ENCODE results near the gene E2F2. TPM values are rescaled to one million over a fixed set of nuclear protein-coding genes. Genes with fewer than 3 reads are reported as not detected.

E2F2 gene
- total RNA-seq, 4 donors from 2014 or later: 0.40 TPM; not detected in 3

DNA sequence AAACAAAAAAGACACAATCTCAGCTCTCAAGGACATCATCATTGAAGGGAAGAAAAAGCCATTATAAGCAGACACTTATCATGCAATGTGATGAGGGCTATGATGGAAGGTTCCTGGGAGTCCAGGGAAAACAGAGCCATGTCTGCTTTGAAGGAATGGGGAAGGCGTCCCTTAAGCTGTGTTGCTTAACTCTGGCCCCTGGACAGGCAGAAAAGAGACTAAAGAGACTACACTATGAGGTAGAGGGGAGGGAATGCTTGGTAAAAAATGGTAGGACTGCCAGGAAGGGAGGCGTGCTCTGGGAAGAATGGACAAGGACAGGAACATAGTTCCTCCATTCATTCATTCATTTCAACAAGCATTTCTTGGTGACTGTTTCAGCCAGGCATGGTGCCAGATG, 68.3 kb downstream of the E2F2 start:
- in situ Hi-C loops (cut with MboI; ENCODE audit: low sequenced_read_pairs in 4 of 4): no loop called here
- no peak overlapping the region for H3K4me3 ChIP-seq
- TF ChIP-seq, protein P1, sequence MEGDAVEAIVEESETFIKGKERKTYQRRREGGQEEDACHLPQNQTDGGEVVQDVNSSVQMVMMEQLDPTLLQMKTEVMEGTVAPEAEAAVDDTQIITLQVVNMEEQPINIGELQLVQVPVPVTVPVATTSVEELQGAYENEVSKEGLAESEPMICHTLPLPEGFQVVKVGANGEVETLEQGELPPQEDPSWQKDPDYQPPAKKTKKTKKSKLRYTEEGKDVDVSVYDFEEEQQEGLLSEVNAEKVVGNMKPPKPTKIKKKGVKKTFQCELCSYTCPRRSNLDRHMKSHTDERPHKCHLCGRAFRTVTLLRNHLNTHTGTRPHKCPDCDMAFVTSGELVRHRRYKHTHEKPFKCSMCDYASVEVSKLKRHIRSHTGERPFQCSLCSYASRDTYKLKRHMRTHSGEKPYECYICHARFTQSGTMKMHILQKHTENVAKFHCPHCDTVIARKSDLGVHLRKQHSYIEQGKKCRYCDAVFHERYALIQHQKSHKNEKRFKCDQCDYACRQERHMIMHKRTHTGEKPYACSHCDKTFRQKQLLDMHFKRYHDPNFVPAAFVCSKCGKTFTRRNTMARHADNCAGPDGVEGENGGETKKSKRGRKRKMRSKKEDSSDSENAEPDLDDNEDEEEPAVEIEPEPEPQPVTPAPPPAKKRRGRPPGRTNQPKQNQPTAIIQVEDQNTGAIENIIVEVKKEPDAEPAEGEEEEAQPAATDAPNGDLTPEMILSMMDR (IDR thresholded peaks at IDR 0.05 in 4 of 5, conservative IDR thresholded peaks at IDR 0.05 in 1 of 5): no peak
- no peak for TF ChIP-seq POLR2A (IDR thresholded peaks at IDR 0.05)
- no peaks in the 10 kb centered on the region for H3K9me3 ChIP-seq
- no peak overlapping the region for H3K27ac ChIP-seq
- no peaks in the 10 kb centered on the region for H3K27me3 ChIP-seq
- H3K36me3 ChIP-seq: no peaks in the 10 kb centered on the region
- no peak for ATAC-seq
- DNase-seq: no peak
- intact Hi-C loops (cut with DNase I; ENCODE audit: low total_unique reads): no loop called here
- H3K4me1 ChIP-seq: peaks cover 4 to 5% of the 10 kb centered on the region in 2 donors

DNA sequence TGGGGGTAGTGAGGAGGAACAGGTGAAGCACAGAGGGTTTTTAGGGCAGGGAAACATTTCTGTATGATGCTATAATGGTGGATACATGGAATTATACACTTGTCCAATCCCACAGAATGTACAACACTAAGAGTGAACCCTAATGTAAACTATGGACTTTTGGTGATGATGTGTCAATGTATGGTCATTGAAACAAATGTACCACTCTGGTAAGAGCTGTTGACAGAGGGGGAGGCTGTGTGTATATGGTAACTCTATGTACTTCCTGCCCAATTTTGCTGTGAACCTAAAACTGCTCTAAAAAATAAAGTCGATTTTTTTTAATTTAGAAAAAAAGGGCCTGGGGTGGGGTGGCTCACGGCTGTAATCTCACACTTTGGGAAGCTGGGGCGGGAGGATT, 70.0 kb downstream of the E2F2 start:
- TF ChIP-seq, protein P1 (IDR thresholded peaks at IDR 0.05 in 4 of 5, conservative IDR thresholded peaks at IDR 0.05 in 1 of 5): no peak
- TF ChIP-seq POLR2A (IDR thresholded peaks at IDR 0.05): no peak
- in situ Hi-C loops (cut with MboI; ENCODE audit: low sequenced_read_pairs in 4 of 4) (no loop called here), intact Hi-C loops (cut with DNase I; ENCODE audit: low total_unique reads) (no loop called here)
- no peaks in the 10 kb centered on the region for H3K27me3 ChIP-seq
- ATAC-seq: no peak
- peaks cover 19 to 21% of the 10 kb centered on the region in 2 donors for H3K4me1 ChIP-seq
- no peaks in the 10 kb centered on the region for H3K9me3 ChIP-seq
- no peaks in the 10 kb centered on the region for H3K36me3 ChIP-seq
- DNase-seq: no peak
- H3K27ac ChIP-seq: no peak overlapping the region
- no peak overlapping the region for H3K4me3 ChIP-seq

DNA sequence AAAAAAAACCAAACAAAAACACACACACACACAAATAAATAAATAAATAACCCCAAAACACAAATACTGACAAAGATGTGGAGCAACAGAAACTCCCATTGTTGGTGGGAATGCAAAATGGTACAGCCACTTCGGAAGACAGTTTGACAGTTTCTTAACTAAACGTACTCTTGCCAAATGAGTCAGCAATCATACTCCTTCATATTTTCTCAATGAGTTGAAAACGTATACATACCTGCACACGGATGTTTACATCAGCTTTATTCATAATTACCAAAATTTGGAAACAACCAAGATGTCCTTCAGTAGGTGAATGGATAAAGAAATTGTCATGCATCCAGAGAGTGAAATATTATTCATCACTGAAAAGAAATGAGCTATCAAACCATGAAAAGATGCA, 70.5 kb downstream of the E2F2 start:
- Histone ChIP-seq H3K4me1 (peaks cover 19 to 21% of the 10 kb centered on the region in 2 donors), H3K27ac (no peak overlapping the region), H3K27me3 (no peaks in the 10 kb centered on the region), H3K36me3 (peaks cover 0 to 3% of the 10 kb centered on the region in 2 donors), H3K4me3 (no peak overlapping the region), H3K9me3 (no peaks in the 10 kb centered on the region)
- no peak for TF ChIP-seq POLR2A (IDR thresholded peaks at IDR 0.05)
- TF ChIP-seq, protein P1 (IDR thresholded peaks at IDR 0.05 in 4 of 5, conservative IDR thresholded peaks at IDR 0.05 in 1 of 5): no peak
- ATAC-seq (no peak), DNase-seq (no peak)
- intact Hi-C loops (cut with DNase I; ENCODE audit: low total_unique reads): no loop called here
- in situ Hi-C loops (cut with MboI; ENCODE audit: low sequenced_read_pairs in 4 of 4): no loop called here

DNA sequence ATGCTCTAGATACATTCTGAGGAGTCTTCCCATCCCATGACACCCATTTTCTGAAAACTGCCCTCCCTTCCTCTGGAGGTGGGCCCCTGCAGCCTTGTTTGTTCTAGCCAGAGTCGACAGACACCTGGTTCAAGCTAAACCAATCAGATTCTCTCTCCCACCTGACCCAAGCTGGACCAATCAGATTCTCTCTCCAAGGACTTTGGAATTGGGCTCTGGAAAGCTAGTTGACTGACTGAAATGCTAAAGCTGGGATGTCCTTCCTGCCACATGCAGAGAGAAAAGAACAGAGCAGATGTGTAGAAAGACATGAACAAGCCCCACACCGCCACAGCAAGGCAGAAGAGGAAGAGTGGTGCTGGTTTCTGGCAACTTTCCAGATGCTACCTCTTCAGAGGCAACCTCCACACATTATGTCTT, 71.7 kb downstream of the E2F2 start:
- Histone ChIP-seq H3K4me1 (peaks cover 19 to 21% of the 10 kb centered on the region in 2 donors), H3K27me3 (no peaks in the 10 kb centered on the region), H3K4me3 (no peak overlapping the region), H3K27ac (no peak overlapping the region), H3K36me3 (peaks cover 0 to 13% of the 10 kb centered on the region in 2 donors), H3K9me3 (no peaks in the 10 kb centered on the region)
- TF ChIP-seq, protein P1 (IDR thresholded peaks at IDR 0.05 in 4 of 5, conservative IDR thresholded peaks at IDR 0.05 in 1 of 5): no peak
- no peak for TF ChIP-seq POLR2A (IDR thresholded peaks at IDR 0.05)
- ATAC-seq (no peak), DNase-seq (no peak)
- intact Hi-C loops (cut with DNase I; ENCODE audit: low total_unique reads): no loop called here
- in situ Hi-C loops (cut with MboI; ENCODE audit: low sequenced_read_pairs in 4 of 4): no loop called here

Other genes with a start within 250 kb of the E2F2 start
- gene HNRNPR, start 186.9 kb downstream of the E2F2 start, total RNA-seq: 10 to 100 TPM; 36.5 to 56.3 (median 44.5) TPM
- 1 to 10 TPM; 6.0 to 7.1 (median 6.8) TPM for gene ZNF436, start 161.4 kb downstream of the E2F2 start, total RNA-seq
- gene TCEA3, start 106.5 kb downstream of the E2F2 start, total RNA-seq: 100 to 1,000 TPM; 128 to 242 (median 179) TPM
- gene ASAP3, start 47.1 kb downstream of the E2F2 start, total RNA-seq: 100 to 1,000 TPM in 2 of 4 donors, 10 to 100 TPM in 2; 55.5 to 129 (median 93.2) TPM
- 100 to 1,000 TPM in 1 of 4 donors, 10 to 100 TPM in 3; 67.9 to 124 (median 83.0) TPM for gene ID3, start 28.3 kb upstream of the E2F2 start, total RNA-seq
- gene RPL11, start 160.6 kb upstream of the E2F2 start, total RNA-seq: 100 to 1,000 TPM; 302 to 593 (median 504) TPM
- gene ELOA, start 212.2 kb upstream of the E2F2 start, total RNA-seq: 10 to 100 TPM; 44.7 to 73.0 (median 59.0) TPM
- gene PITHD1, start 247.2 kb upstream of the E2F2 start, total RNA-seq: 100 to 1,000 TPM in 1 of 4 donors, 10 to 100 TPM in 3; 79.9 to 104 (median 90.3) TPM

Data from gastrocnemius medialis (tissue), 4 donors.